Upper lobe of left lung (tissue), 6 donors: Measurements from ENCODE around the gene TROAP. TPM values are rescaled to one million over a fixed set of nuclear protein-coding genes. Genes with fewer than 3 reads are reported as not detected.
A peak's percentile ranks its signal among the peaks of the same experiment; 100 is the strongest.

Source experiments
- ATAC-seq, 2 donors: fragments of 200-7000 bp; cut with Tn5 transposase; one replicate each; pipeline ENCODE4 v1.9.1; 2022; ENCODE audit warnings: mild to moderate bottlenecking in 2 of 2, moderate library complexity in 2 of 2; ENCODE audit not compliant: low FRiP score in 2 of 2
- DNase-seq, 2 donors: peaks; one replicate each; pipeline ENCODE4 v3.0.0-alpha.2; 2019 to 2020
- H3K27ac ChIP-seq, 4 donors: fragments of 200-600 bp; sonication (generic); one replicate each; pipeline ENCODE4 v1.5.1; 2016 to 2019
- H3K27me3 ChIP-seq, 4 donors: fragments of 200-600 bp; sonication (generic); one replicate each; pipeline ENCODE4 v1.5.1; 2017 to 2019
- H3K36me3 ChIP-seq, 4 donors: fragments of 200-600 bp; sonication (generic); one replicate each; pipeline ENCODE4 v1.5.1; 2016 to 2019
- H3K4me1 ChIP-seq, 4 donors: fragments of 200-600 bp; sonication (generic); one replicate each; pipeline ENCODE4 v1.5.1; 2018 to 2019
- H3K4me3 ChIP-seq, 4 donors: fragments of 200-600 bp; sonication (generic); one replicate each; pipeline ENCODE4 v1.5.1; 2017 to 2019; ENCODE audit warnings: mild to moderate bottlenecking in 2 of 4, moderate library complexity in 1 of 4
- H3K9me3 ChIP-seq, 4 donors: fragments of 200-600 bp; sonication (generic); one replicate each; pipeline ENCODE4 v1.5.1; 2018 to 2019
- CTCF ChIP-seq, 6 experiments: fragments of 450-650 bp in 4 of 6; fragments of 200-600 bp in 2 of 6; sonication (generic) in 2 of 6; IDR thresholded peaks; one replicate each; pipeline ENCODE4 v1.5.1; 2016 to 2019; ENCODE audit warnings: antibody characterized with exemption in 6 of 6
- EP300 ChIP-seq, 4 donors: sonication (generic); formaldehyde crosslinking; IDR thresholded peaks; one replicate each; pipeline ENCODE4 v1.5.1; 2017; ENCODE audit warnings: antibody characterized with exemption in 4 of 4, control low read depth in 2 of 4
- POLR2A ChIP-seq, 4 donors: fragments of 450-650 bp; IDR thresholded peaks; one replicate each; pipeline ENCODE4 v1.5.1; 2016 to 2017; ENCODE audit warnings: antibody characterized with exemption in 4 of 4, mild to moderate bottlenecking in 2 of 4
- POLR2AphosphoS5 ChIP-seq, 2 donors: sonication (generic); formaldehyde crosslinking; IDR thresholded peaks; one replicate each; pipeline ENCODE4 v1.5.1; 2017; ENCODE audit warnings: antibody characterized with exemption in 2 of 2
- WGBS, 2 donors: methylation state at CpG; one replicate each; pipeline ENCODE4 v1.1.5; 2017 to 2018; 5-methylcytosine and 5-hydroxymethylcytosine counted together
- total RNA-seq, 6 donors: library from RNA; depleted of rRNA in 4 of 6; stranded (reverse); fragments of >200 nt in 4 of 6; gene quantifications; one replicate each; pipeline versions ENCODE4 v1.1.0 to v1.2.1, GENCODE V29; 2016 to 2021
- donor health status: DM: no; HTN: no; CAD: no; lungs with moderate emphysema.
- donor health status: DM: no; HTN: yes; CAD: no; lungs with severe emphysema.

Gene TROAP
- total RNA-seq: 1 to 10 TPM in 3 of 6 donors, under 1 TPM in 1, not detected in 2; 0.86 to 3.3 (median 3.0) TPM

DNA sequence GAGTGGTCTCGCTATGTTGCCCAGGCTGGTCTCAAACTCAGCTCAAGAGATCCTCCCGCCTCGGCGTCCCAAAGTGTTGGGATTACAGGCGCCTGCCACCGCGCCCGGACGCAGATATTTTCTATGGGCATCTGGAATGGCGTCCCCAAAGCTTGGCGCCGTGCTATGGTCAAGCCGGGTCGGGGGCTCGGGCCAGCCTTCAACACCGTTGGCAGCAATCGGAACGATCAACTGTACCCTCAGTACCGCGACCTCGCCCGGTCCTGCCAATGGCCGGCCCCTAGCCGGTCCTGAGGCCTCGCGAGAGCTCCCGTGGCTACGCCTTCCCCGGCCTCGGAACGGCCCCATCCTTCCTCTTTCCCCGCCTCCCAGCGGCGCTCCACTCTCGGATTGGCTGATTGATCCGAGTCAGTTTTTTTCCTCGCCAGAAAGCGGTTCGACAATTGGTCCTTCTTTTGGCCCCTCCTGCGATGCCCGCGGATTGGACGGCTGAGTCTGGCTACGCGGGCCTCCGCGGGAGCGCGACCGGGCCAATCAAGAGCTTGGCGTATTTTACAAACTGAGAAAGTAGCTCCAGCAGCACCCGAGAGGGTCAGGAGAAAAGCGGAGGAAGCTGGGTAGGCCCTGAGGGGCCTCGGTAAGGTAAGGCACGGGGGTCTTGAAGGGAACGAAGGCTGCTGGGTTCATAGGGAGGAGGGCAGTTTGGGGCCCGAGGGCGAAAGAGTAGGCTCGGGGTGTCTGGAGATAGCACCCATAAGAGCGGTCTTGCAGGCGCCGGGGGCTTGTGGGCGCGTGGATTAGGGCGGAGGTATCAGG, at the start of gene TROAP:
Gene TROAP, plus strand, starts transcription at position 548 of the 816 bp plus-strand sequence. CDS start 354 bp downstream, outside the sequence.
- TF ChIP-seq CTCF (IDR thresholded peaks at IDR 0.05): peak in 1 of 6 experiments; percentile 8
- no peak for TF ChIP-seq EP300 (IDR thresholded peaks at IDR 0.05)
- peak in 2 of 4 donors; percentile 42 to 81 for TF ChIP-seq POLR2A (IDR thresholded peaks at IDR 0.05)
- peak; percentile 30 to 61 for TF ChIP-seq POLR2AphosphoS5 (IDR thresholded peaks at IDR 0.05)
- Histone ChIP-seq H3K4me3 (peak within 1 kb of the TSS; percentile 50 to 74 (median 58)), H3K27me3 (no peaks in the 10 kb centered on the region), H3K27ac (peak within 1 kb of the TSS in 3 of 4 donors; percentile 63 to 74 (median 65)), H3K9me3 (no peaks in the 10 kb centered on the region), H3K36me3 (no peaks in the 10 kb centered on the region), H3K4me1 (peaks cover 10 to 18% (median 11%) of the 10 kb centered on the region in 4 donors)
- DNase-seq (peak; percentile 96 to 97), ATAC-seq (peak; percentile 100)
- WGBS, 2 donors: 0 to 1% methylated on average over 36 to 54 of the region's 65 CpGs

GRCh38 chr12:49273726-49274395, 49.2 kb upstream of the TROAP start:
- no peak for DNase-seq

GRCh38 chr12:49274396-49275069, 48.5 kb upstream of the TROAP start:
- no peak overlapping the region for H3K4me3 ChIP-seq
- peaks cover 25 to 46% (median 37%) of the 10 kb centered on the region in 4 donors for H3K36me3 ChIP-seq
- peaks cover 0 to 3% (median 0%) of the 10 kb centered on the region in 4 donors for H3K4me1 ChIP-seq
- ATAC-seq (no peak), DNase-seq (no peak)
- H3K9me3 ChIP-seq: no peaks in the 10 kb centered on the region
- WGBS, 2 donors: 78 to 84% methylated on average over 7 of the region's 7 CpGs
- no peaks in the 10 kb centered on the region for H3K27me3 ChIP-seq
- no peak overlapping the region for H3K27ac ChIP-seq
- TF ChIP-seq POLR2AphosphoS5 (IDR thresholded peaks at IDR 0.05) (no peak), CTCF (IDR thresholded peaks at IDR 0.05) (no peak), EP300 (IDR thresholded peaks at IDR 0.05) (no peak), POLR2A (IDR thresholded peaks at IDR 0.05) (no peak)

More at GRCh38 chr12:49273726-49274395, 49.2 kb upstream of the TROAP start:
- no peak for ATAC-seq
- H3K27ac ChIP-seq: no peak overlapping the region
- no peaks in the 10 kb centered on the region for H3K9me3 ChIP-seq
- no peaks in the 10 kb centered on the region for H3K27me3 ChIP-seq
- no peak overlapping the region for H3K4me3 ChIP-seq
- peaks cover 26 to 53% (median 39%) of the 10 kb centered on the region in 4 donors for H3K36me3 ChIP-seq
- H3K4me1 ChIP-seq: peaks cover 3 to 6% (median 4%) of the 10 kb centered on the region in 4 donors
- TF ChIP-seq EP300 (IDR thresholded peaks at IDR 0.05) (no peak), POLR2AphosphoS5 (IDR thresholded peaks at IDR 0.05) (no peak)
- 92 to 95% methylated on average over 6 of the region's 6 CpGs for WGBS, 2 donors

- no peak for ATAC-seq
- H3K4me1 ChIP-seq: peaks cover 0 to 13% (median 0%) of the 10 kb centered on the region in 4 donors
- TF ChIP-seq EP300 (IDR thresholded peaks at IDR 0.05): no peak
- no peak for TF ChIP-seq POLR2A (IDR thresholded peaks at IDR 0.05)
- TF ChIP-seq POLR2AphosphoS5 (IDR thresholded peaks at IDR 0.05): no peak
- TF ChIP-seq CTCF (IDR thresholded peaks at IDR 0.05): no peak
- no peaks in the 10 kb centered on the region for H3K27me3 ChIP-seq
- H3K9me3 ChIP-seq: no peaks in the 10 kb centered on the region
- no peak overlapping the region for H3K4me3 ChIP-seq
- H3K27ac ChIP-seq: no peak overlapping the region
- peak in 1 of 2 donors; percentile 54 for DNase-seq
- WGBS, 2 donors: 81 to 84% methylated on average over 6 to 13 of the region's 13 CpGs
- peaks cover 6 to 26% (median 17%) of the 10 kb centered on the region in 4 donors for H3K36me3 ChIP-seq
Measured at GRCh38 chr12:49276304-49277290, 46.5 kb upstream of the TROAP start.
